Measurements from ENCODE around the gene RRP9.

RRP9 gene

DNA sequence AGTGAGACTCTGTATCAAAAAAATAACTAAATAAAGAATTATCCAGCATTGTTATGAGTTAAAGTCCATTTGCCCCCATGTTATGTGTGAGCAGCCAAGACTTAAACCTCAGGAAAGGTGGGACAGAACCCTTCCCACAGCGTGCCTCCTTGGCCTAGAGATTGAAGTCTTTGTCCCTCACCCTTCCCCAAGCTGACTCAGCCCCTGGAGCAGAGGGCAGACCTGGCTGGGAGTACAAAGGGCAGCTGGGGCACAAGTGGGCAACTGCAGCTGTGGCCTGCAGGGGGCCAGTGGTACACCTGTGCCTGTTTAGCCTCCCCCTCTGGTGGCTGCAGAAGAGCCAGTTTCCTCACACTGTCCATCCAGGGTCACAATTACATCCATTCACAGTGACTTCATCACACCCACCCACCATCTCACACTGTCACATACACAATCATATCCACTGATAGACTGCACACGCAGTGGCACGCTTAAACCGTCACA, 40.7 kb upstream of the RRP9 start:
- H3K4me3 ChIP-seq (ENCODE audit: low read length), result peak overlapping the region; percentile 90
- DNase-seq, result peak; percentile 69
- H3K4me1 ChIP-seq (ENCODE audit: low read length), result no peaks in the 10 kb centered on the region
- TF ChIP-seq EZH2phosphoT487 (IDR thresholded peaks at IDR 0.05; ENCODE audit: low read length) (no peak), CTCF (IDR thresholded peaks at IDR 0.05; ENCODE audit: low read length) (peak; percentile 85), EZH2 (optimal IDR thresholded peaks at IDR 0.05; ENCODE audit: low read depth, low read length) (no peak)
- H3K36me3 ChIP-seq (replicated peaks; ENCODE audit: insufficient read depth, low read length), result no peaks in the 10 kb centered on the region
- no peaks in the 10 kb centered on the region for H3K9me2 ChIP-seq (replicated peaks; ENCODE audit: insufficient read depth, low read length)
- H3F3A ChIP-seq (ENCODE audit: insufficient read depth, low read length), result peaks cover 24% of the 10 kb centered on the region
- peak overlapping the region; percentile 94 for H3K4me2 ChIP-seq (ENCODE audit: low read depth, low read length)
- H3K9ac ChIP-seq (ENCODE audit: low read length), result peak overlapping the region; percentile 79
- H4K20me1 ChIP-seq (ENCODE audit: insufficient read depth, low read length), result no peaks in the 10 kb centered on the region
- peak overlapping the region; percentile 93 for H2AFZ ChIP-seq (ENCODE audit: low read length)
- no peaks in the 10 kb centered on the region for H3K9me3 ChIP-seq (replicated peaks; ENCODE audit: insufficient read depth, low read length)
- H3K27ac ChIP-seq (ENCODE audit: low read length), result peak overlapping the region; percentile 75
- H3K79me2 ChIP-seq (ENCODE audit: low read length), result peaks cover 8% of the 10 kb centered on the region
- H3K27me3 ChIP-seq (replicated peaks; ENCODE audit: insufficient read depth, low read length), result no peaks in the 10 kb centered on the region

DNA sequence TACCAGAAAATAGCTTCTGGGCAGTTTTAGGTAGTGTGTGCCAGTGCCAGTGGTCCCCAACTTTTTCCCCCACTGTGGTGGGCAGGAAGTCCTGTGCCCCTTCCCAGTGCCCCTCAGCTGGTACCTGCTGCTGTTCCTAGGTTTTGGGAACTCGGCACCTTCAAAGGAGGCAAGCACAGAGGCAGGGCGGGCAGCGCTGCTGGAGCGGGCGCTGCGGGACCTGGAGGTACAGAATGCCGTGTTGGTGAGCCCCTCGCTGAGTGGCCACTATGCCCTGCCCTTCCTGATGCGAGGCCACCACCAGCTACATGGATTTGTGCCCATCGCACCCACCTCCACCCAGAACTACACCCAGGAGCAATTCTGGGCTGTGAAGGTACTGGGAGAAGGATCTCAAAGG, 38.5 kb upstream of the RRP9 start:
- no peak for TF ChIP-seq CTCF (IDR thresholded peaks at IDR 0.05; ENCODE audit: low read length)
- no peak for TF ChIP-seq EZH2phosphoT487 (IDR thresholded peaks at IDR 0.05; ENCODE audit: low read length)
- TF ChIP-seq EZH2 (optimal IDR thresholded peaks at IDR 0.05; ENCODE audit: low read depth, low read length), result no peak
- H3K4me3 ChIP-seq (ENCODE audit: low read length), result no peak overlapping the region
- H2AFZ ChIP-seq (ENCODE audit: low read length), result no peak overlapping the region
- no peaks in the 10 kb centered on the region for H3K9me2 ChIP-seq (replicated peaks; ENCODE audit: insufficient read depth, low read length)
- H3K9ac ChIP-seq (ENCODE audit: low read length), result no peak overlapping the region
- H3K27ac ChIP-seq (ENCODE audit: low read length), result no peak overlapping the region
- H3K36me3 ChIP-seq (replicated peaks; ENCODE audit: insufficient read depth, low read length), result no peaks in the 10 kb centered on the region
- no peaks in the 10 kb centered on the region for H4K20me1 ChIP-seq (ENCODE audit: insufficient read depth, low read length)
- peaks cover 35% of the 10 kb centered on the region for H3F3A ChIP-seq (ENCODE audit: insufficient read depth, low read length)
- no peak overlapping the region for H3K4me2 ChIP-seq (ENCODE audit: low read depth, low read length)
- no peaks in the 10 kb centered on the region for H3K9me3 ChIP-seq (replicated peaks; ENCODE audit: insufficient read depth, low read length)
- peaks cover 8% of the 10 kb centered on the region for H3K79me2 ChIP-seq (ENCODE audit: low read length)
- no peaks in the 10 kb centered on the region for H3K27me3 ChIP-seq (replicated peaks; ENCODE audit: insufficient read depth, low read length)
- H3K4me1 ChIP-seq (ENCODE audit: low read length), result no peaks in the 10 kb centered on the region
- DNase-seq, result no peak

GRCh38 chr3:51978143-51978502, 36.4 kb upstream of the RRP9 start:
- H3K27me3 ChIP-seq (replicated peaks; ENCODE audit: insufficient read depth, low read length), result no peaks in the 10 kb centered on the region
- peaks cover 33% of the 10 kb centered on the region for H3F3A ChIP-seq (ENCODE audit: insufficient read depth, low read length)
- H3K4me2 ChIP-seq (ENCODE audit: low read depth, low read length), result no peak overlapping the region
- H3K36me3 ChIP-seq (replicated peaks; ENCODE audit: insufficient read depth, low read length), result no peaks in the 10 kb centered on the region
- no peaks in the 10 kb centered on the region for H3K9me3 ChIP-seq (replicated peaks; ENCODE audit: insufficient read depth, low read length)
- no peak overlapping the region for H2AFZ ChIP-seq (ENCODE audit: low read length)
- no peak for DNase-seq
- H3K79me2 ChIP-seq (ENCODE audit: low read length), result peaks cover 15% of the 10 kb centered on the region
- peaks cover 8% of the 10 kb centered on the region for H3K4me1 ChIP-seq (ENCODE audit: low read length)
- no peaks in the 10 kb centered on the region for H3K9me2 ChIP-seq (replicated peaks; ENCODE audit: insufficient read depth, low read length)
- no peak overlapping the region for H3K9ac ChIP-seq (ENCODE audit: low read length)
- no peaks in the 10 kb centered on the region for H4K20me1 ChIP-seq (ENCODE audit: insufficient read depth, low read length)
- no peak overlapping the region for H3K27ac ChIP-seq (ENCODE audit: low read length)
- no peak overlapping the region for H3K4me3 ChIP-seq (ENCODE audit: low read length)
- no peak for TF ChIP-seq EZH2phosphoT487 (IDR thresholded peaks at IDR 0.05; ENCODE audit: low read length)
- no peak for TF ChIP-seq CTCF (IDR thresholded peaks at IDR 0.05; ENCODE audit: low read length)
- no peak for TF ChIP-seq EZH2 (optimal IDR thresholded peaks at IDR 0.05; ENCODE audit: low read depth, low read length)

Data from MM.1S (cell line).